ENCODE data around the gene HMGXB3. TPM values are rescaled to one million over a fixed set of nuclear protein-coding genes. Genes with fewer than 3 reads are reported as not detected.

The HMGXB3 gene
- total RNA-seq, 4 donors from 2014 or later, result 17.4 to 26.5 (median 23.1) TPM

DNA sequence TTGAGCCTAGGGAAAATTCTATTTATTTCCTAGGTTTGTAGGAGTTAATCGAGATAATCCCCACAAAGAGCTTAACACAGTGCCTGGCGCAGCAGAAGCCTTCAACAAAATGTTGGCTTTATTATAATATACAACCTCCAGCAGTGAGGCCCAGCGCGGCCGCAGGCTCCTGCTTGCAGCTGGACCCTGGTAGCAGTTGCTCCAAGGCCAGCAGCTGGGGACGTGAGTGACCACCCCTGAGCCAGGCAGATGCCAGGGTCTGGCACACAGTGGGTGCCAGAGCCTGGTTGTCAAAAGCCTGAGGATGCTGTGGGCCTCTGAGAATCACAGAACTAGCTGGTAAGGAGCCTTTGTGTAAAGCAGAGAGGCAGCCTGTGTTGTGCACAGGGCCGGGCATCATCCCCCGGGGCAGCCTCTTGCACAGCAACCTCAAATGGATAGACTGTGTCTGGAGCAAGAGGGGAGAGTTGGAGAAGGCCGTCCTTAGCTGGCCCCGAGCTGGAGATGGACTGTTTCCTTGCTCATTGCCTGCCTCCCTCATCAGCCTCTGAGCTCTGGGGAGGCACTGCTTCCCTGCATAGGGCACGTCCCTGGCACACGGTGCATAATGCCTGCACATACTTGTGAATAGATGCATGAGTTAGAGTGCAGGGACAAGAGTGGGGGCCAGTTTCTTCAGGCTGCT is 68.6 kb downstream of the HMGXB3 start:
- H3K36me3 ChIP-seq, result peaks cover 0 to 6% (median 0%) of the 10 kb centered on the region in 4 donors
- 87% methylated on average over 8 of the region's 12 CpGs for WGBS

DNA sequence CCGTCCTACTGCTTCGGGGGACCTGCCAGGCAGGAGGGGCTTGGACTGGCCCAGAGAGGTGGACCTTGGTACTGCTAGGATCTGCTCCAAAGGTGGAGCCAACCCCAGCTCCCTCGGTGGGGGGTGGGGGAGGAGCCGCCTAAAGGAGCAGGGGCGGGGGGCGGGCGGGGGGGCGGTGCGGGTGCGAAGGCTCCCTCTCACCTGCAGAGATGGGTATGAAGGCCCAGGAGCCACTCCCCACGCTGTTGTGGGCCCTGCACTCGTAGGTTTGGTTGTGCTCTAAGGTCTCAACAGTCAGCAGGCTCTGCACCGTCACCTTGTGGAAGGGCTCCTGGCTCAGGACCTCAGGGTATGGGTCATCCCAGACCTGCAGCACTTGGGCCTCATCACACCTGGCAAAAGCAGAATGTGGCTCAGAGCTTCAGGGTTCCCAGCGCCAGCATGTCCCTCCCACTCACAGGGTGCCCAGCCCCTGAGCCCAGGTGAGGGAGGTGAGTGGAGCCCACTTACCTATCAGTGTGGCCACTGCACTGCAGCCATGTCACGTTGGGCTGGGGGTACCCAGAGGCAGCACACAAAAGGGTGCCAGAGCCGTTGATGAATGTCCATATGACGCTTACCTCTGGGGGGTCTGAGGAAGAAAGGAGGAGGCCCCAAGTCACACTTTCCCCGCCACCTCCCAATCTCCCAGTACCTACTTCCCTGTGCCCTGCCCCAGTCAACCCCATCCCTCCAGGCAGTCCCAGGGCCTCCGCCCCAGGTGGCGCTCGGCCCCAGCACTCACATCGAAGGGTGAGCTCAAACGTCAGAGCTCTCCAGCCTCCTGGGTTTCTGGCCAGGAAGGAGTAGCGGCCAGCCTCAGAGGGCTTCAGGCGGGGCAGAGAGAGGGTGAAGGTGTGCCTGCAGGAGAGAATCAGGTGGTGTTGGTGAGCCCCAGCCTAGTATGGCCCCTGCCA is 69.4 kb downstream of the HMGXB3 start:
- Histone ChIP-seq H3K27ac (replicated peaks in 1 of 4) (no peak overlapping the region), H3K4me3 (no peak overlapping the region), H3K4me1 (peaks cover 0 to 15% (median 10%) of the 10 kb centered on the region in 4 donors), H3K27me3 (peaks cover 0 to 3% (median 0%) of the 10 kb centered on the region in 4 donors), H3K36me3 (peaks cover 0 to 6% (median 0%) of the 10 kb centered on the region in 4 donors), H3K9me3 (no peaks in the 10 kb centered on the region)
- TF ChIP-seq EP300 (IDR thresholded peaks at IDR 0.05), result no peak
- TF ChIP-seq, protein P1, sequence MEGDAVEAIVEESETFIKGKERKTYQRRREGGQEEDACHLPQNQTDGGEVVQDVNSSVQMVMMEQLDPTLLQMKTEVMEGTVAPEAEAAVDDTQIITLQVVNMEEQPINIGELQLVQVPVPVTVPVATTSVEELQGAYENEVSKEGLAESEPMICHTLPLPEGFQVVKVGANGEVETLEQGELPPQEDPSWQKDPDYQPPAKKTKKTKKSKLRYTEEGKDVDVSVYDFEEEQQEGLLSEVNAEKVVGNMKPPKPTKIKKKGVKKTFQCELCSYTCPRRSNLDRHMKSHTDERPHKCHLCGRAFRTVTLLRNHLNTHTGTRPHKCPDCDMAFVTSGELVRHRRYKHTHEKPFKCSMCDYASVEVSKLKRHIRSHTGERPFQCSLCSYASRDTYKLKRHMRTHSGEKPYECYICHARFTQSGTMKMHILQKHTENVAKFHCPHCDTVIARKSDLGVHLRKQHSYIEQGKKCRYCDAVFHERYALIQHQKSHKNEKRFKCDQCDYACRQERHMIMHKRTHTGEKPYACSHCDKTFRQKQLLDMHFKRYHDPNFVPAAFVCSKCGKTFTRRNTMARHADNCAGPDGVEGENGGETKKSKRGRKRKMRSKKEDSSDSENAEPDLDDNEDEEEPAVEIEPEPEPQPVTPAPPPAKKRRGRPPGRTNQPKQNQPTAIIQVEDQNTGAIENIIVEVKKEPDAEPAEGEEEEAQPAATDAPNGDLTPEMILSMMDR (IDR thresholded peaks at IDR 0.05), result no peak
- no peak for TF ChIP-seq POLR2A (IDR thresholded peaks at IDR 0.05; ENCODE audit: low read depth)
- no peak for TF ChIP-seq POLR2AphosphoS5 (IDR thresholded peaks at IDR 0.05)
- WGBS, result 83% methylated on average over 17 of the region's 25 CpGs
- DNase-seq (ENCODE audit: extremely low spot score), result no peak
- intact Hi-C loops (cut with DNase I), result no loop called here

More for the DNA sequence above, 68.6 kb downstream of the HMGXB3 start:
- Histone ChIP-seq H3K4me1 (peaks cover 0 to 15% (median 12%) of the 10 kb centered on the region in 4 donors), H3K9me3 (no peaks in the 10 kb centered on the region), H3K27me3 (peaks cover 0 to 3% (median 0%) of the 10 kb centered on the region in 4 donors), H3K27ac (replicated peaks in 1 of 4) (no peak overlapping the region), H3K4me3 (no peak overlapping the region)
- intact Hi-C loops (cut with DNase I), result no loop called here
- no peak for TF ChIP-seq EP300 (IDR thresholded peaks at IDR 0.05)
- no peak for TF ChIP-seq POLR2AphosphoS5 (IDR thresholded peaks at IDR 0.05)
- TF ChIP-seq POLR2A (IDR thresholded peaks at IDR 0.05; ENCODE audit: low read depth), result no peak
- TF ChIP-seq, protein P1 (IDR thresholded peaks at IDR 0.05), result no peak
- no peak for DNase-seq (ENCODE audit: extremely low spot score)

DNA sequence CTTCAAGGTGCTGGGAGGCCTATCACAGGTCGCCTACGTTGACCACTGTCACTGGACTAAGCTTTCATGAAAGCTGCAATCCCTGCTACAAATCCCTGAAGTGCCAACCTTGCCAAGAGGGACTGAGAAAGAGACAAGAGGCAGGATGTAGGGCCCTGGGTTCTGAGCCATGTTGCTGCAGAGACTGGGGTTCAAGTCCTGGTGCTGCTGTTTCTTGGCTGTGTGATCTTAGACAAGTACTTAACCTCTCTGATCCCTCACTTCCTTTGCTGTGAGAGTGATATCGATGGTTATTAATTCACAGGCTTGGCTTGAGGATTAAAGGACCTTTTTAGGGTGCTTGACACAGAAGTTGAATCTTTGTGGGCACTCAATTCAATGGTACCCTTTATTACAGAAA is 70.3 kb downstream of the HMGXB3 start:
- no peak for DNase-seq (ENCODE audit: extremely low spot score)
- Histone ChIP-seq H3K27me3 (peaks cover 0 to 3% (median 0%) of the 10 kb centered on the region in 4 donors), H3K36me3 (peaks cover 0 to 6% (median 0%) of the 10 kb centered on the region in 4 donors), H3K9me3 (no peaks in the 10 kb centered on the region), H3K4me3 (no peak overlapping the region), H3K4me1 (peaks cover 0 to 11% (median 2%) of the 10 kb centered on the region in 4 donors), H3K27ac (replicated peaks in 1 of 4) (no peak overlapping the region)
- 97% methylated on average over 3 of the region's 3 CpGs for WGBS
- intact Hi-C loops (cut with DNase I), result no loop called here
- TF ChIP-seq EP300 (IDR thresholded peaks at IDR 0.05) (no peak), POLR2A (IDR thresholded peaks at IDR 0.05; ENCODE audit: low read depth) (no peak), POLR2AphosphoS5 (IDR thresholded peaks at IDR 0.05) (no peak)
- TF ChIP-seq, protein P1 (IDR thresholded peaks at IDR 0.05), result no peak

DNA sequence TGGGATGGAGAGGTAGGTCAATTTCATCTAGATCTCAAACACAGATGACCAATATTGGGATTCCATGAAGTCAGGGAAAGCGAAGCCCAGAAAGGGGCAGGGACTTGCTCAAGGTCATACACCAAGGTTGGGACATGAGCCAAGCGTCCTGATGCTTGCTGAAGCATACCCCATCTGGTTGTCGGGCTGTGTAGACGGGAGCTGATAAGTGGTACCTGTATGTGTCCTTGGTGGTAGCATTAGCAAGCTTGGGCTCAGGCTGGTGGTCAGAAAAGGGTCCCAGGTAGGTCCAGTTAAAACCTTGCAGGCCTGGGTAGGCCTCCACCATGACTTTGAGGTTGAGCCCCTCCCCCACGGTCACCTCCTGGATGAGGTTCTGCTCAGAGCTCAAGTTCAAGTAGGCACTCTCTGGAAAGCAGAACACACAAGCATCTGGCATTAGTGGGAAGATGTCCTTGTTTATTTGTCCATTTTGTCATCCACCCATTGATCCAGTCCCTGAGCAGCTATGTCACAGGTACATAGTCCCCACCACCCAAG is 72.6 kb downstream of the HMGXB3 start:
- H3K27ac ChIP-seq (replicated peaks in 1 of 4), result no peak overlapping the region
- TF ChIP-seq POLR2AphosphoS5 (IDR thresholded peaks at IDR 0.05) (no peak), POLR2A (IDR thresholded peaks at IDR 0.05; ENCODE audit: low read depth) (no peak), EP300 (IDR thresholded peaks at IDR 0.05) (no peak)
- TF ChIP-seq, protein P1 (IDR thresholded peaks at IDR 0.05), result no peak
- intact Hi-C loops (cut with DNase I), result no loop called here
- no peaks in the 10 kb centered on the region for H3K9me3 ChIP-seq
- no peak for DNase-seq (ENCODE audit: extremely low spot score)
- peaks cover 0 to 3% (median 0%) of the 10 kb centered on the region in 4 donors for H3K4me1 ChIP-seq
- no peaks in the 10 kb centered on the region for H3K27me3 ChIP-seq
- peaks cover 0 to 6% (median 0%) of the 10 kb centered on the region in 4 donors for H3K36me3 ChIP-seq
- H3K4me3 ChIP-seq, result no peak overlapping the region
- 72% methylated on average over 5 of the region's 5 CpGs for whole genome bisulfite sequencing
